Stimulated activated naive CD8-positive, alpha-beta T cell treated with anti-CD3 and anti-CD28 coated beads, Interleukin-15, amount 100 ng/mL, for 72 hours (primary cell): ENCODE data around the gene TOPAZ1.

Experiments used
- ATAC-seq: fragments of 150-1000 bp; cut with Tn5 transposase; 2 replicates; pipeline ENCODE4 v1.10.0; 2021; ENCODE audit warnings: mild to moderate bottlenecking, moderate library complexity
- DNase-seq, 2 donors: peaks; one replicate each; pipeline ENCODE4 v3.0.0; 2021 to 2022
- H3K27ac Mint-ChIP-seq, 2 donors: one replicate each; pipeline ENCODE4 v1.8.0; 2022; ENCODE audit warnings: mild to moderate bottlenecking in 2 of 2, mixed read lengths in 2 of 2, moderate library complexity in 2 of 2
- H3K27me3 Mint-ChIP-seq: one replicate; pipeline ENCODE4 v1.8.0; 2022; ENCODE audit warnings: mixed read lengths
- H3K4me1 Mint-ChIP-seq: one replicate; pipeline ENCODE4 v1.8.0; 2022; ENCODE audit warnings: mild to moderate bottlenecking, mixed read lengths
- H3K4me3 Mint-ChIP-seq, 2 donors: one replicate each; pipeline ENCODE4 v1.8.0; 2022; ENCODE audit warnings: mild to moderate bottlenecking in 2 of 2, mixed read lengths in 2 of 2, moderate library complexity in 1 of 2
- H3K9me3 Mint-ChIP-seq, 2 donors: one replicate each; pipeline ENCODE4 v1.8.0; 2022; ENCODE audit warnings: mixed read lengths in 2 of 2

TOPAZ1 gene

GRCh38 chr3:44235604-44236484, 5.8 kb upstream of the TOPAZ1 start:
- no peak overlapping the region for H3K27ac Mint-ChIP-seq
- H3K9me3 Mint-ChIP-seq, result no peaks in the 10 kb centered on the region
- H3K4me3 Mint-ChIP-seq, result no peak overlapping the region
- H3K4me1 Mint-ChIP-seq, result peaks cover 11% of the 10 kb centered on the region
- ATAC-seq, result peak; percentile 78
- DNase-seq, result peak; percentile 34 to 52
- peaks cover 18% of the 10 kb centered on the region for H3K27me3 Mint-ChIP-seq

GRCh38 chr3:44236485-44236908, 5.2 kb upstream of the TOPAZ1 start:
- no peak overlapping the region for H3K4me3 Mint-ChIP-seq
- H3K4me1 Mint-ChIP-seq, result peaks cover 11% of the 10 kb centered on the region
- H3K27me3 Mint-ChIP-seq, result peaks cover 24% of the 10 kb centered on the region
- peaks cover 0 to 5% of the 10 kb centered on the region in 2 donors for H3K9me3 Mint-ChIP-seq
- ATAC-seq (no peak), DNase-seq (no peak)
- no peak overlapping the region for H3K27ac Mint-ChIP-seq

- no peak overlapping the region for H3K27ac Mint-ChIP-seq
- H3K4me3 Mint-ChIP-seq, result no peak overlapping the region
- DNase-seq (no peak), ATAC-seq (no peak)
- peaks cover 0 to 5% of the 10 kb centered on the region in 2 donors for H3K9me3 Mint-ChIP-seq
- peaks cover 24% of the 10 kb centered on the region for H3K27me3 Mint-ChIP-seq
- peaks cover 11% of the 10 kb centered on the region for H3K4me1 Mint-ChIP-seq
Measured at GRCh38 chr3:44237161-44237560, 4.5 kb upstream of the TOPAZ1 start.

GRCh38 chr3:44237665-44238064, 4.0 kb upstream of the TOPAZ1 start:
- no peak for DNase-seq
- Mint-ChIP-seq H3K4me3 (no peak overlapping the region), H3K27ac (no peak overlapping the region), H3K4me1 (peaks cover 8% of the 10 kb centered on the region), H3K27me3 (peaks cover 24% of the 10 kb centered on the region), H3K9me3 (peaks cover 0 to 5% of the 10 kb centered on the region in 2 donors)
- ATAC-seq, result no peak

- no peak for DNase-seq
- H3K4me1 Mint-ChIP-seq, result peaks cover 6% of the 10 kb centered on the region
- H3K27ac Mint-ChIP-seq, result no peak overlapping the region
- no peak for ATAC-seq
- peaks cover 0 to 5% of the 10 kb centered on the region in 2 donors for H3K9me3 Mint-ChIP-seq
- peaks cover 33% of the 10 kb centered on the region for H3K27me3 Mint-ChIP-seq
- H3K4me3 Mint-ChIP-seq, result no peak overlapping the region
Measured at GRCh38 chr3:44238889-44239288, 2.8 kb upstream of the TOPAZ1 start.

- no peak for DNase-seq
- ATAC-seq, result no peak
- Mint-ChIP-seq H3K27me3 (peaks cover 45% of the 10 kb centered on the region), H3K27ac (no peak overlapping the region), H3K4me1 (peaks cover 6% of the 10 kb centered on the region), H3K9me3 (peaks cover 0 to 5% of the 10 kb centered on the region in 2 donors), H3K4me3 (no peak overlapping the region)
Measured at GRCh38 chr3:44240061-44240460, 1.6 kb upstream of the TOPAZ1 start.

GRCh38 chr3:44242721-44243120, 1.0 kb downstream of the TOPAZ1 start:
- peaks cover 0 to 8% of the 10 kb centered on the region in 2 donors for H3K9me3 Mint-ChIP-seq
- no peaks in the 10 kb centered on the region for H3K4me1 Mint-ChIP-seq
- H3K27me3 Mint-ChIP-seq, result peaks cover 39% of the 10 kb centered on the region
- ATAC-seq (no peak), DNase-seq (no peak)
- no peak overlapping the region for H3K27ac Mint-ChIP-seq
- H3K4me3 Mint-ChIP-seq, result no peak overlapping the region

- H3K4me3 Mint-ChIP-seq, result no peak overlapping the region
- no peaks in the 10 kb centered on the region for H3K4me1 Mint-ChIP-seq
- peaks cover 45% of the 10 kb centered on the region for H3K27me3 Mint-ChIP-seq
- DNase-seq (no peak), ATAC-seq (no peak)
- peaks cover 12 to 16% of the 10 kb centered on the region in 2 donors for H3K9me3 Mint-ChIP-seq
- no peak overlapping the region for H3K27ac Mint-ChIP-seq
Measured at GRCh38 chr3:44248152-44248551, 6.5 kb downstream of the TOPAZ1 start.

- H3K27me3 Mint-ChIP-seq, result peaks cover 26% of the 10 kb centered on the region
- H3K4me3 Mint-ChIP-seq, result no peak overlapping the region
- ATAC-seq, result no peak
- H3K9me3 Mint-ChIP-seq, result peaks cover 12 to 16% of the 10 kb centered on the region in 2 donors
- no peak overlapping the region for H3K27ac Mint-ChIP-seq
- no peaks in the 10 kb centered on the region for H3K4me1 Mint-ChIP-seq
- DNase-seq, result no peak
Measured at GRCh38 chr3:44252332-44252959, 10.8 kb downstream of the TOPAZ1 start.

GRCh38 chr3:44259404-44259803, 17.7 kb downstream of the TOPAZ1 start:
- H3K9me3 Mint-ChIP-seq, result peaks cover 4 to 6% of the 10 kb centered on the region in 2 donors
- ATAC-seq (no peak), DNase-seq (no peak)
- no peaks in the 10 kb centered on the region for H3K4me1 Mint-ChIP-seq
- H3K27ac Mint-ChIP-seq, result no peak overlapping the region
- no peak overlapping the region for H3K4me3 Mint-ChIP-seq
- H3K27me3 Mint-ChIP-seq, result peaks cover 15% of the 10 kb centered on the region

GRCh38 chr3:44264146-44264545, 22.5 kb downstream of the TOPAZ1 start:
- peaks cover 15% of the 10 kb centered on the region for H3K27me3 Mint-ChIP-seq

GRCh38 chr3:44265815-44266214, 24.1 kb downstream of the TOPAZ1 start:
- peaks cover 6% of the 10 kb centered on the region for H3K4me1 Mint-ChIP-seq
- no peak for DNase-seq
- no peak for ATAC-seq
- H3K27ac Mint-ChIP-seq, result no peak overlapping the region
- H3K27me3 Mint-ChIP-seq, result peaks cover 8% of the 10 kb centered on the region
- no peaks in the 10 kb centered on the region for H3K9me3 Mint-ChIP-seq
- H3K4me3 Mint-ChIP-seq, result no peak overlapping the region

More at GRCh38 chr3:44264146-44264545, 22.5 kb downstream of the TOPAZ1 start:
- ATAC-seq (no peak), DNase-seq (no peak)
- H3K27ac Mint-ChIP-seq, result no peak overlapping the region
- H3K9me3 Mint-ChIP-seq, result peaks cover 4 to 6% of the 10 kb centered on the region in 2 donors
- H3K4me3 Mint-ChIP-seq, result no peak overlapping the region
- H3K4me1 Mint-ChIP-seq, result peaks cover 6% of the 10 kb centered on the region

- Mint-ChIP-seq H3K27me3 (no peaks in the 10 kb centered on the region), H3K4me3 (no peak overlapping the region), H3K27ac (no peak overlapping the region), H3K9me3 (peaks cover 0 to 3% of the 10 kb centered on the region in 2 donors), H3K4me1 (no peaks in the 10 kb centered on the region)
- DNase-seq (no peak), ATAC-seq (no peak)
Measured at GRCh38 chr3:44272191-44272590, 30.5 kb downstream of the TOPAZ1 start.

GRCh38 chr3:44277925-44278324, 36.2 kb downstream of the TOPAZ1 start:
- Mint-ChIP-seq H3K27me3 (peaks cover 10% of the 10 kb centered on the region), H3K4me3 (no peak overlapping the region), H3K27ac (no peak overlapping the region), H3K4me1 (no peaks in the 10 kb centered on the region), H3K9me3 (peaks cover 0 to 3% of the 10 kb centered on the region in 2 donors)
- no peak for DNase-seq
- ATAC-seq, result no peak

- DNase-seq (no peak), ATAC-seq (no peak)
- no peak overlapping the region for H3K4me3 Mint-ChIP-seq
- H3K27me3 Mint-ChIP-seq, result peaks cover 10% of the 10 kb centered on the region
- H3K27ac Mint-ChIP-seq, result no peak overlapping the region
- H3K4me1 Mint-ChIP-seq, result no peaks in the 10 kb centered on the region
- peaks cover 0 to 3% of the 10 kb centered on the region in 2 donors for H3K9me3 Mint-ChIP-seq
Measured at GRCh38 chr3:44280077-44280476, 38.4 kb downstream of the TOPAZ1 start.

GRCh38 chr3:44280631-44281030, 38.9 kb downstream of the TOPAZ1 start:
- Mint-ChIP-seq H3K4me3 (no peak overlapping the region), H3K27me3 (peaks cover 10% of the 10 kb centered on the region), H3K27ac (no peak overlapping the region), H3K9me3 (no peaks in the 10 kb centered on the region), H3K4me1 (no peaks in the 10 kb centered on the region)
- no peak for ATAC-seq
- DNase-seq, result no peak
